ENCODE results near the gene CACTIN.

- TF ChIP-seq POLR2A (IDR thresholded peaks at IDR 0.05; ENCODE audit: low read depth, low read length), result no peak
- TF ChIP-seq POLR2AphosphoS5 (IDR thresholded peaks at IDR 0.05; ENCODE audit: low read depth, low read length), result no peak
Observed at GRCh38 chr19:3653865-3654513, 27.4 kb upstream of the CACTIN start.
